KMS-11 (cell line): Measurements from ENCODE around the gene PIGZ.

Experiments
- H2AFZ ChIP-seq: fragments of 200-600 bp; sonication (generic); 2 replicates; pipeline ENCODE4 v1.6.1; 2016; ENCODE audit warnings: antibody characterized with exemption, mixed run types, low read depth
- H3K27ac ChIP-seq: fragments of 200-600 bp; sonication (generic); 2 replicates; pipeline ENCODE4 v1.6.1; 2016; ENCODE audit warnings: mild to moderate bottlenecking, mixed run types
- H3K27me3 ChIP-seq: fragments of 200-600 bp; sonication (generic); 2 replicates; pipeline ENCODE4 v1.6.1; 2017; ENCODE audit warnings: mild to moderate bottlenecking, low read depth, mixed run types, moderate library complexity; ENCODE audit not compliant: insufficient read depth
- H3K36me3 ChIP-seq: fragments of 200-600 bp; sonication (generic); 2 replicates; pipeline ENCODE4 v1.6.1; 2017; ENCODE audit warnings: mild to moderate bottlenecking, mixed run types; ENCODE audit not compliant: insufficient read depth
- H3K4me1 ChIP-seq: fragments of 200-600 bp; sonication (generic); 2 replicates; pipeline ENCODE4 v1.6.1; 2016; ENCODE audit warnings: mild to moderate bottlenecking, low read depth, mixed run types; ENCODE audit not compliant: poor library complexity, severe bottlenecking
- H3K4me2 ChIP-seq: fragments of 200-600 bp; sonication (generic); 2 replicates; pipeline ENCODE4 v1.7.0; 2016; ENCODE audit warnings: mild to moderate bottlenecking, mixed run types
- H3K4me3 ChIP-seq: fragments of 200-600 bp; sonication (generic); IDR thresholded peaks from 2 replicates; pipeline ENCODE4 v1.6.1; 2017; ENCODE audit warnings: low read depth, low read length, mixed read lengths; ENCODE audit not compliant: insufficient read depth
- H3K79me2 ChIP-seq: fragments of 200-600 bp; sonication (generic); 2 replicates; pipeline ENCODE4 v1.6.1; 2016; ENCODE audit warnings: low read depth, mixed run types; ENCODE audit not compliant: insufficient read depth
- H3K9ac ChIP-seq: fragments of 200-600 bp; sonication (generic); 2 replicates; pipeline ENCODE4 v1.6.1; 2016; ENCODE audit warnings: mild to moderate bottlenecking, mixed run types
- H4K20me1 ChIP-seq: fragments of 200-600 bp; sonication (generic); 2 replicates; pipeline ENCODE4 v1.6.1; 2016; ENCODE audit warnings: mild to moderate bottlenecking, mixed run types; ENCODE audit not compliant: insufficient read depth
- TF ChIP-seq, protein P1 (sequence below): fragments of 200-600 bp; sonication (generic); conservative IDR thresholded peaks from 2 replicates; pipeline ENCODE4 v1.6.1; 2017; ENCODE audit warnings: low read depth, mild to moderate bottlenecking, antibody characterized with exemption, low read length, moderate library complexity, mixed read lengths

The PIGZ gene

DNA sequence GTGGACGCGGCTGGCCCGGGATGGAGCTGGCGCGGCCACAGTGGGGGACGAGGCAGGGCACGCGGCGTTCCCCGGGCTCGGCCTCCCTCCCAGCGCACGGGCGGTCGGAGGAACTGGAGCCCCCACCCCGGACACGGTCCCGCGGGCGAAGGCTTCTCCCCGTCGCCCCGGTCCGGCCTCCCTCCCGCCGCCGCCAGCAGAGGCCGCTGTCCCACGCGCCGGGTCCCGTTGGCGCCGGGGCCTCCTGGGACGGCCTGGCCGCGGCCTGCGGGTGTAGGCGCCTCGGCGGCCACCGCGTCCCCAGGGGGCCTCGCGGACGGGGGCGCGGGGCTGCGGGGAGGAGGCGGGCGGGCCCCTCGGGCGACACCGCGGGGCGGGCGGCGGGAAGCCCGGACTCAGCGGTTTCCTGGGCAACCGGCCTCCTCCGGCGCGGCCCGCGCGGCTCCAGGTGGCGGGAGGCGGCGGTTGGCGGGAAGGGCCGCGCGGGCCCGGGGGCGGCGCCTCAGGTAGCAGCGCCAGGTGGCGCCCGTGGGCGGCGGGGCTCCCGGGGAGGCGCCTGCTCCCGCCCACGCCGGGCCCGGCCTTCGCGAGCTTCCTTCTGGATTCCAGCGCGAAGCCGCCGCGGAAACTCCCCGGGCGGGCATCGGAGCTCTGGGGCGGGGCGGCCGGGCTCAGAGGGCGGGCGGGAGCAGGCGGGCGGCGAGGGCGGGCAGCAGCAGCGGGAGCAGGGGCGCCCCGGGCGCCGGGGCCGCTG is 34.2 kb upstream of the PIGZ start:
- no peak overlapping the region for H3K4me3 ChIP-seq
- H3K27me3 ChIP-seq = no peaks in the 10 kb centered on the region
- peak overlapping the region; percentile 80; the same call in 1 of the 2 replicates for H3K9ac ChIP-seq
- H3K4me1 ChIP-seq = peaks cover 7% of the 10 kb centered on the region
- peak overlapping the region; percentile 54 for H2AFZ ChIP-seq
- peak overlapping the region; percentile 16; the same call in 1 of the 2 replicates for H3K27ac ChIP-seq
- H3K36me3 ChIP-seq = no peaks in the 10 kb centered on the region
- TF ChIP-seq, protein P1, sequence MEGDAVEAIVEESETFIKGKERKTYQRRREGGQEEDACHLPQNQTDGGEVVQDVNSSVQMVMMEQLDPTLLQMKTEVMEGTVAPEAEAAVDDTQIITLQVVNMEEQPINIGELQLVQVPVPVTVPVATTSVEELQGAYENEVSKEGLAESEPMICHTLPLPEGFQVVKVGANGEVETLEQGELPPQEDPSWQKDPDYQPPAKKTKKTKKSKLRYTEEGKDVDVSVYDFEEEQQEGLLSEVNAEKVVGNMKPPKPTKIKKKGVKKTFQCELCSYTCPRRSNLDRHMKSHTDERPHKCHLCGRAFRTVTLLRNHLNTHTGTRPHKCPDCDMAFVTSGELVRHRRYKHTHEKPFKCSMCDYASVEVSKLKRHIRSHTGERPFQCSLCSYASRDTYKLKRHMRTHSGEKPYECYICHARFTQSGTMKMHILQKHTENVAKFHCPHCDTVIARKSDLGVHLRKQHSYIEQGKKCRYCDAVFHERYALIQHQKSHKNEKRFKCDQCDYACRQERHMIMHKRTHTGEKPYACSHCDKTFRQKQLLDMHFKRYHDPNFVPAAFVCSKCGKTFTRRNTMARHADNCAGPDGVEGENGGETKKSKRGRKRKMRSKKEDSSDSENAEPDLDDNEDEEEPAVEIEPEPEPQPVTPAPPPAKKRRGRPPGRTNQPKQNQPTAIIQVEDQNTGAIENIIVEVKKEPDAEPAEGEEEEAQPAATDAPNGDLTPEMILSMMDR = peak; percentile 59
- no peaks in the 10 kb centered on the region for H3K79me2 ChIP-seq
- no peaks in the 10 kb centered on the region for H4K20me1 ChIP-seq
- peak overlapping the region; percentile 43 for H3K4me2 ChIP-seq

DNA sequence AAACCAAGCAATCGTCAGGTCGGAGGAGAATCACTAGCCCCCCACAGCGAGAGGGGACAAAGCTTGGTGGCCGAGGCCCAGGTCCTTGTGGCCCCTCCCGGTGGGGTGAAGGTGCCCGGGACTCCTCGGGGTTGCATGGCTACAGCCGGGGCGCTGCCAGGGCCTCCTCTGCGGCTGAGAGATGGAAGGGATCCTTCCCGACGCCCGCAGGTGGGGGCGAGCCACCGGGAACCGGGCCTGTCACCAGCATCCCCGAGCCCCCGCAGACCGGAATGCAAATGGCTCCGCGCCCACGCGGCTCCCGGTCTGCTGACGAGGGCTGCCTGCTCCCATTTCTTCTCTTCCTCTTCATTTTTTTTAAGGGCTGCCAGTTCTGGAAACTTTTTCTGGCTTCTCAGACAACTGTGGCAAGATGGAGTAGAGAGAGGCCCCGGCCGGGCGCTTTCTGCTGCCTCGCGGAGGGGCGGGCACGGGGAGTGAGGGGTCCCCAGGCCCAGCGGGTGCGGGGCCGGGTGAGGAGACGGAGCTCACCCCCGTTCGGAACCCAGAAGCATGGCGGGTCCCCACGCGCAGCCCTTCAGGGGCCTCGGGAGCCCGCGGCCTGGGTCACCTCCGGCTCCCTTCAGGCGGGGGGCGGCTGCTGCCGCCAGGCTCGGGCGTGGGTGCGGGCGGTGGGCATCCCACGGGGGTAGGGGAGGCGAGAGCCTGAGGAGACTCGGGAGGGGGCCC is 33.5 kb upstream of the PIGZ start:
- peak overlapping the region; percentile 80; the same call in 1 of the 2 replicates for H3K9ac ChIP-seq
- H3K4me2 ChIP-seq = peak overlapping the region; percentile 43
- peak overlapping the region; percentile 54 for H2AFZ ChIP-seq
- H3K27ac ChIP-seq = 0 out of 2 replicates have a peak overlapping the region, but pooled peaks have one; percentile 16
- H3K36me3 ChIP-seq = no peaks in the 10 kb centered on the region
- TF ChIP-seq, protein P1 = no peak; the same call in 1 of the 2 replicates
- H3K4me1 ChIP-seq = peaks cover 7% of the 10 kb centered on the region
- no peaks in the 10 kb centered on the region for H3K27me3 ChIP-seq
- no peaks in the 10 kb centered on the region for H3K79me2 ChIP-seq
- H3K4me3 ChIP-seq = no peak overlapping the region
- H4K20me1 ChIP-seq = no peaks in the 10 kb centered on the region

DNA sequence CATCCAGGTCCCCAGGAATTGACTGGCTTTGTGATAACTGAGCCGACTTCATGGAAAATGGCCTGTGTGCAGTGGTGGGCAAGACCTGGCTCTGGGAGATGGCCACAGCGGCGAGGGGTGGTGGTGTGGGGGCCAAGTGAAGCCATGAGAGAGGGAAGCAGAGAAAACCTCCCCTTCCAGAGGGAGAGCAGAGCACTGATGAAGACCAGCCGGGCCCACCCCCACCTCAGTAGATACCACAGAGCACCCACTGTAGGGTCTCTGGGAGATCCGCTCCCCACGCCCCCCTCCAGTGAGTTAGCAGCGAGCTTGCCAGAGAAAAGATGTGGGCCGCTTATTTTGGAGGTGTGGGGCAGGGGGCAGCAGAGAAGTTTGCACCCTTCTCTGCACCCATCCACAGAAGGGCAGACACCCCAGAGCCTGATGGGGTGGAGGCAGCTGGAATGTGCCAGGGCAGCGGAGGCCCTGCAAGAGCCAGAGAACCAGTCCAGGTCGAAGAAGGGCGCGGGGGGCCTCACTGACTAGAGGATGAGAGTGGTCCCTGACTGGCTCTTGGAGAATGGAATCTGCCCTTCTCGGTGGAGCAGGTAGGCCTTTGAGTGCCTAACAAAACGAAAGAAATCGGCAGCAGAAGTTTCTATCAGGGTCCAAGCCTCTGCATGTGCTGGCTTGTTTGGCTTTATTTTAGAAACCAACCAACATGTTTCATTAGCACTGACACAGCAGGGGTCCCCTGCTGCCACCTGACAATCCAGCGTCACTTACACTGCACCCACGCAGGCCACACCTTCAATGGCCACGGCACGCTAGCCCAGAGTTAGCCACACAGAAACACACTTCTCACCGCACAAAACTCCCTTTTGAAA is 32.7 kb upstream of the PIGZ start:
- H3K36me3 ChIP-seq = no peaks in the 10 kb centered on the region
- no peaks in the 10 kb centered on the region for H4K20me1 ChIP-seq
- H2AFZ ChIP-seq = no peak overlapping the region
- TF ChIP-seq, protein P1 = no peak
- no peak overlapping the region for H3K4me3 ChIP-seq
- H3K27me3 ChIP-seq = no peaks in the 10 kb centered on the region
- H3K79me2 ChIP-seq = no peaks in the 10 kb centered on the region
- no peak overlapping the region for H3K27ac ChIP-seq
- H3K4me1 ChIP-seq = peaks cover 10% of the 10 kb centered on the region
- H3K9ac ChIP-seq = no peak overlapping the region
- no peak overlapping the region for H3K4me2 ChIP-seq

DNA sequence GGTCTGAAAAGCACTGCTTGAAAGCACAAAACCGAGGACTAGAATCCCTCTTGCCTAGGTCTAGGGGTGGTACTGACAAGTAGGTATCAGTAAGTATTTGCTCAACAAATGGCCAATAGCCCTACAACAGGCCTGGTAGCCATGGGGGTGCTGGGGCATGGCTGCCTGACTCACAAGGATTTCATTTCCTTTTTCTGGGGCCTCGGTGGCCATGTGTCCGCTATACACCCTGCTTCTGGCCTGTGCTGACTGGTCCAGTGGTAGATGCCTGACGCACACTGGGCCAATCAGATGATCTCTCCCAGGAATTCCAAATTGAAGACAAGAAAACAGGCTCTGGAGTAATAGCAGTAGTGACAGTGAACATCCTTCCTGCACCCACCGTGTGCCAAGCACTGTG is 31.6 kb upstream of the PIGZ start:
- no peak overlapping the region for H3K4me3 ChIP-seq
- no peaks in the 10 kb centered on the region for H3K36me3 ChIP-seq
- no peak overlapping the region for H3K4me2 ChIP-seq
- H2AFZ ChIP-seq = no peak overlapping the region
- no peaks in the 10 kb centered on the region for H3K27me3 ChIP-seq
- peaks cover 16% of the 10 kb centered on the region for H3K4me1 ChIP-seq
- H4K20me1 ChIP-seq = no peaks in the 10 kb centered on the region
- H3K79me2 ChIP-seq = no peaks in the 10 kb centered on the region
- TF ChIP-seq, protein P1 = no peak
- no peak overlapping the region for H3K27ac ChIP-seq
- no peak overlapping the region for H3K9ac ChIP-seq
